H9 (cell line): Measurements from ENCODE around the gene MEGF8. TPM values are rescaled to one million over a fixed set of nuclear protein-coding genes. Genes with fewer than 3 reads are reported as not detected.
A peak's percentile ranks its signal among the peaks of the same experiment; 100 is the strongest.

Source experiments
- DNase-seq: peaks from one replicate; pipeline ENCODE4 v3.0.0-alpha.2; 2017
- H2AFZ ChIP-seq: one replicate; pipeline ENCODE4 v1.6.1; 2013; ENCODE audit warnings: mild to moderate bottlenecking, low read length, control low read depth, moderate library complexity
- H2AK5ac ChIP-seq: 2 replicates; pipeline ENCODE4 v1.6.1; 2013; ENCODE audit warnings: low read length, control low read depth, mixed read lengths; ENCODE audit not compliant: insufficient read length
- H2BK120ac ChIP-seq: one replicate; pipeline ENCODE4 v1.6.1; 2013; ENCODE audit warnings: low read depth, mild to moderate bottlenecking, low read length, control low read depth, inconsistent platforms; ENCODE audit not compliant: poor library complexity, severe bottlenecking
- H2BK12ac ChIP-seq: 2 replicates; pipeline ENCODE4 v1.6.1; 2013; ENCODE audit warnings: low read length, control low read depth, mixed read lengths, low read depth; ENCODE audit not compliant: insufficient read length
- H2BK15ac ChIP-seq: 2 replicates; pipeline ENCODE4 v1.6.1; 2013; ENCODE audit warnings: low read depth, low read length, control low read depth
- H2BK20ac ChIP-seq: one replicate; pipeline ENCODE4 v1.6.1; 2013; ENCODE audit warnings: low read depth, mild to moderate bottlenecking, low read length, control low read depth, inconsistent platforms; ENCODE audit not compliant: poor library complexity, severe bottlenecking
- H2BK5ac ChIP-seq: 2 replicates; pipeline ENCODE4 v1.6.1; 2013; ENCODE audit warnings: low read length, control low read depth, mixed read lengths; ENCODE audit not compliant: insufficient read length
- H3K14ac ChIP-seq: 2 replicates; pipeline ENCODE4 v1.6.1; 2013; ENCODE audit warnings: low read length, control low read depth; ENCODE audit not compliant: insufficient read depth
- H3K18ac ChIP-seq: 2 replicates; pipeline ENCODE4 v1.6.1; 2013; ENCODE audit warnings: low read depth, mild to moderate bottlenecking, mixed read lengths, low read length, control low read depth; ENCODE audit not compliant: insufficient read length
- H3K23ac ChIP-seq: 2 replicates; pipeline ENCODE4 v1.6.1; 2013; ENCODE audit warnings: low read length, control low read depth, mixed read lengths, low read depth; ENCODE audit not compliant: insufficient read length
- H3K23me2 ChIP-seq: 2 replicates; pipeline ENCODE4 v1.6.1; 2013; ENCODE audit warnings: low read depth, mild to moderate bottlenecking, mixed read lengths, low read length, control low read depth; ENCODE audit not compliant: insufficient read length, poor library complexity, severe bottlenecking
- H3K27ac ChIP-seq: 2 replicates; pipeline ENCODE4 v1.5.1; 2013; ENCODE audit warnings: low read length, control low read depth, mixed read lengths, low read depth; ENCODE audit not compliant: insufficient read length
- H3K27me3 ChIP-seq: 2 replicates; pipeline ENCODE4 v1.6.1; 2013; ENCODE audit warnings: low read length, control low read depth, inconsistent platforms; ENCODE audit not compliant: insufficient read depth
- H3K4ac ChIP-seq: 2 replicates; pipeline ENCODE4 v1.6.1; 2013; ENCODE audit warnings: low read depth, mild to moderate bottlenecking, control low read depth, inconsistent platforms, low read length, moderate library complexity
- H3K4me1 ChIP-seq: 2 replicates; pipeline ENCODE4 v1.6.1; 2013; ENCODE audit warnings: low read length, control low read depth, inconsistent platforms; ENCODE audit not compliant: insufficient read depth
- H3K4me2 ChIP-seq: 2 replicates; pipeline ENCODE4 v1.6.1; 2013; ENCODE audit warnings: low read length, control low read depth, mixed read lengths; ENCODE audit not compliant: insufficient read length, insufficient read depth
- H3K56ac ChIP-seq: 2 replicates; pipeline ENCODE4 v1.6.1; 2013; ENCODE audit warnings: low read depth, mild to moderate bottlenecking, mixed read lengths, low read length, control low read depth; ENCODE audit not compliant: insufficient read length
- H3K79me1 ChIP-seq: 2 replicates; pipeline ENCODE4 v1.6.1; 2013; ENCODE audit warnings: low read depth, mild to moderate bottlenecking, moderate library complexity, low read length, control low read depth, inconsistent platforms; ENCODE audit not compliant: insufficient read depth, poor library complexity, severe bottlenecking
- H3K79me2 ChIP-seq: 2 replicates; pipeline ENCODE4 v1.6.1; 2013; ENCODE audit warnings: low read length, control low read depth, inconsistent platforms; ENCODE audit not compliant: insufficient read depth
- H3K9ac ChIP-seq: 2 replicates; pipeline ENCODE4 v1.6.1; 2013; ENCODE audit warnings: low read length, control low read depth, mixed read lengths; ENCODE audit not compliant: insufficient read length; ENCODE audit errors: extremely low read depth
- H3K9me3 ChIP-seq: one replicate; pipeline ENCODE4 v1.6.1; 2013; ENCODE audit warnings: low read depth, low read length, inconsistent platforms; ENCODE audit not compliant: control insufficient read depth
- H3T11ph ChIP-seq: one replicate; pipeline ENCODE4 v1.6.1; 2013; ENCODE audit warnings: mild to moderate bottlenecking, low read length, control low read depth, inconsistent platforms
- H4K20me1 ChIP-seq: one replicate; pipeline ENCODE4 v1.6.1; 2013; ENCODE audit not compliant: control insufficient read depth, insufficient read length, insufficient read depth
- H4K5ac ChIP-seq: 2 replicates; pipeline ENCODE4 v1.6.1; 2013; ENCODE audit warnings: low read depth, mild to moderate bottlenecking, mixed read lengths, low read length, control low read depth; ENCODE audit not compliant: insufficient read length
- H4K8ac ChIP-seq: replicated peaks from 2 replicates; pipeline ENCODE4 v1.6.1; 2013; ENCODE audit warnings: low read length, control low read depth, mixed read lengths, low read depth; ENCODE audit not compliant: insufficient read length
- H4K91ac ChIP-seq: 2 replicates; pipeline ENCODE4 v1.6.1; 2013; ENCODE audit warnings: low read depth, mild to moderate bottlenecking, moderate library complexity, mixed read lengths, low read length, control low read depth; ENCODE audit not compliant: insufficient read length
- H3K27ac Mint-ChIP-seq, 3 experiments: 2 replicates in 2 of 3; 3 replicates in 1 of 3; pipeline ENCODE4 v1.8.0; 2020 to 2021; ENCODE audit warnings: mixed read lengths in 3 of 3, mild to moderate bottlenecking in 1 of 3, moderate library complexity in 1 of 3
- H3K27me3 Mint-ChIP-seq: 2 replicates; pipeline ENCODE4 v1.8.0; 2021; ENCODE audit warnings: low read depth, mild to moderate bottlenecking, moderate library complexity, mixed read lengths
- H3K36me3 Mint-ChIP-seq, 3 experiments: 2 replicates in 2 of 3; 3 replicates in 1 of 3; pipeline ENCODE4 v1.8.0; 2020 to 2021; ENCODE audit warnings: low read depth in 3 of 3, mixed read lengths in 3 of 3; ENCODE audit not compliant: insufficient read depth in 1 of 3
- H3K4me1 Mint-ChIP-seq, 2 experiments: 2 replicates each; pipeline ENCODE4 v1.8.0; 2020; ENCODE audit warnings: mixed read lengths in 2 of 2
- H3K4me3 Mint-ChIP-seq, 2 experiments: 2 replicates in 1 of 2; 3 replicates in 1 of 2; pipeline ENCODE4 v1.8.0; 2020 to 2021; ENCODE audit warnings: mild to moderate bottlenecking in 2 of 2, mixed read lengths in 2 of 2, moderate library complexity in 1 of 2
- H3K9me3 Mint-ChIP-seq, 2 experiments: 2 replicates in 1 of 2; 3 replicates in 1 of 2; pipeline ENCODE4 v1.8.0; 2020; ENCODE audit warnings: mild to moderate bottlenecking in 2 of 2, mixed read lengths in 2 of 2, moderate library complexity in 1 of 2
- CTCF ChIP-seq: fragments of 200-600 bp; sonication (generic); conservative IDR thresholded peaks from 3 replicates; pipeline ENCODE4 v1.8.0; 2021; ENCODE audit warnings: antibody characterized with exemption, mild to moderate bottlenecking
- WGBS: extraction: QIAGEN DNeasy Blood & Tissue Kit; methylation state at CpG from one replicate; pipeline ENCODE4 v1.1.7; 2013; ENCODE audit warnings: missing lambda C conversion rate, low lambda C conversion rate, mixed read lengths; ENCODE audit not compliant: insufficient read length; ENCODE audit errors: extremely low coverage; 5-methylcytosine and 5-hydroxymethylcytosine counted together
- total RNA-seq: library from RNA; stranded (reverse); gene quantifications from 2 replicates; pipeline ENCODE4 v1.2.1, GENCODE V29; 2021

The MEGF8 gene
- total RNA-seq, 1 experiment from 2014 or later: 28.4 TPM

- no peak overlapping the region for H4K8ac ChIP-seq
- no peak overlapping the region for H4K5ac ChIP-seq
- no peaks in the 10 kb centered on the region for H3K4me1 Mint-ChIP-seq
- H3K36me3 Mint-ChIP-seq: peaks cover 5 to 34% (median 20%) of the 10 kb centered on the region in 3 experiments; a peak in 6 of 7 replicates
- no peak overlapping the region for H2AFZ ChIP-seq
- DNase-seq: no peak
- H3K79me1 ChIP-seq: no peaks in the 10 kb centered on the region
- no peak overlapping the region for H3K23ac ChIP-seq
- no peaks in the 10 kb centered on the region for H3K27me3 ChIP-seq
- H3K9me3 ChIP-seq: no peaks in the 10 kb centered on the region
- H3K23me2 ChIP-seq: no peaks in the 10 kb centered on the region
- H3K14ac ChIP-seq: no peak overlapping the region
- H3K79me2 ChIP-seq: no peaks in the 10 kb centered on the region
- H3K4me1 ChIP-seq: no peaks in the 10 kb centered on the region
- no peak overlapping the region for H3K27ac ChIP-seq
- no peak overlapping the region for H3K56ac ChIP-seq
- no CpG with 5 or more reads among the region's 6 CpGs for WGBS
- H3K9me3 Mint-ChIP-seq: no peaks in the 10 kb centered on the region
- TF ChIP-seq CTCF: no peak
- no peak overlapping the region for H2BK12ac ChIP-seq
- no peak overlapping the region for H2BK15ac ChIP-seq
- no peaks in the 10 kb centered on the region for H3K27me3 Mint-ChIP-seq
- H3K4ac ChIP-seq: no peak overlapping the region
- H3K27ac Mint-ChIP-seq: no peak overlapping the region
- H2AK5ac ChIP-seq: no peak overlapping the region
- no peak overlapping the region for H2BK120ac ChIP-seq
- no peak overlapping the region for H3T11ph ChIP-seq
- H2BK5ac ChIP-seq: no peak overlapping the region
- peak overlapping the region in 1 of 2 experiments; percentile 45; a peak in 1 of 5 replicates for H3K4me3 Mint-ChIP-seq
- H3K9ac ChIP-seq: no peak overlapping the region
- no peak overlapping the region for H2BK20ac ChIP-seq
- H4K91ac ChIP-seq: no peak overlapping the region
- no peak overlapping the region for H3K18ac ChIP-seq
- H4K20me1 ChIP-seq: no peaks in the 10 kb centered on the region
- H3K4me2 ChIP-seq: no peak overlapping the region
Measured at GRCh38 chr19:42345191-42345812, 19.9 kb downstream of the MEGF8 start.
